A673 (cell line): Measurements from ENCODE around the gene MYOF. TPM values are rescaled to one million over a fixed set of nuclear protein-coding genes. Genes with fewer than 3 reads are reported as not detected.

Experiments
- BruUV-seq: library from RNA; stranded (reverse); fragments of 400-500 nt; replicated peaks from 2 replicates; lab custom pipeline; 2021; lab: Mats Ljungman, UMichigan
- CTCF ChIA-PET: fragments of 300-600 bp; sonication (Branson Sonifier 250); formaldehyde crosslinking; loops from one replicate; lab custom pipeline; 2022; ENCODE audit warnings: antibody characterized with exemption; lab: Charles Lee
- POLR2A ChIA-PET: fragments of 300-600 bp; sonication (Branson Sonifier 250); formaldehyde crosslinking; loops from one replicate; lab custom pipeline; 2022; ENCODE audit warnings: antibody characterized with exemption; ENCODE audit not compliant: low non-redundant PET; lab: Charles Lee
- DNase-seq: peaks from one replicate; pipeline ENCODE4 v3.0.0-alpha.2; 2015; ENCODE audit warnings: low spot score
- H3K27ac ChIP-seq: fragments of 200-600 bp; sonication (generic); 2 replicates; pipeline ENCODE4 v1.5.1; 2016; ENCODE audit warnings: mixed run types, low read depth, mild to moderate bottlenecking, mixed read lengths, antibody characterized with exemption, low read length; ENCODE audit not compliant: poor library complexity, severe bottlenecking
- H3K27me3 ChIP-seq: fragments of 200-600 bp; sonication (generic); replicated peaks from 2 replicates; pipeline ENCODE4 v1.6.1; 2017; ENCODE audit warnings: mixed run types, low read depth, mild to moderate bottlenecking, mixed read lengths, antibody characterized with exemption, low read length; ENCODE audit not compliant: insufficient read depth, poor library complexity
- H3K36me3 ChIP-seq: fragments of 200-600 bp; sonication (generic); 2 replicates; pipeline ENCODE4 v1.6.1; 2016; ENCODE audit warnings: mixed run types, mild to moderate bottlenecking, mixed read lengths, antibody characterized with exemption, low read length; ENCODE audit not compliant: insufficient read depth, poor library complexity, severe bottlenecking
- H3K4me1 ChIP-seq: fragments of 200-600 bp; sonication (generic); 2 replicates; pipeline ENCODE4 v1.6.1; 2017; ENCODE audit warnings: mixed run types, mild to moderate bottlenecking, mixed read lengths, antibody characterized with exemption, low read length; ENCODE audit not compliant: insufficient read depth, poor library complexity, severe bottlenecking
- H3K4me3 ChIP-seq: fragments of 200-600 bp; sonication (generic); 2 replicates; pipeline ENCODE4 v1.5.1; 2016; ENCODE audit warnings: low read depth, mixed run types, mild to moderate bottlenecking, mixed read lengths, low read length; ENCODE audit not compliant: poor library complexity, severe bottlenecking
- H3K9me3 ChIP-seq: fragments of 200-600 bp; sonication (generic); 2 replicates; pipeline ENCODE4 v1.6.1; 2016; ENCODE audit warnings: mixed run types, low read depth, mild to moderate bottlenecking, mixed read lengths, antibody characterized with exemption, low read length; ENCODE audit not compliant: poor library complexity, severe bottlenecking
- CTCF ChIP-seq: fragments of 300-800, 200-600 bp; sonication (generic); conservative IDR thresholded peaks from 2 replicates; pipeline ENCODE4 v1.5.1; 2017; ENCODE audit warnings: low read depth, mild to moderate bottlenecking, antibody characterized with exemption, low read length, moderate library complexity, mixed read lengths
- EZH2 ChIP-seq: fragments of 200-600 bp; sonication (generic); IDR thresholded peaks from 2 replicates; pipeline ENCODE4 v1.6.1; 2017; ENCODE audit warnings: borderline replicate concordance, low read depth, mild to moderate bottlenecking, mixed read lengths, antibody characterized with exemption, low read length; ENCODE audit not compliant: poor library complexity, severe bottlenecking
- intact Hi-C: fragments of 100-400 bp; cut with micrococcal nuclease; formaldehyde crosslinking; loops from one replicate; pipeline ENCODE4 v1.10.0; 2022; ENCODE audit not compliant: unreplicated experiment
- total RNA-seq: library from RNA; stranded (reverse); gene quantifications from 2 replicates; pipeline ENCODE4 v1.2.3, GENCODE V29; 2021

Gene MYOF
- total RNA-seq, 1 experiment from 2014 or later: 24.2 TPM

GRCh38 chr10:93309062-93309461, 173.1 kb downstream of the MYOF start:
- H3K4me1 ChIP-seq: no peaks in the 10 kb centered on the region
- TF ChIP-seq CTCF: no peak
- no peak for TF ChIP-seq EZH2
- no TSS peak for BruUV-seq
- H3K9me3 ChIP-seq: no peaks in the 10 kb centered on the region
- ChIA-PET CTCF (no interaction called here), POLR2A (no interaction called here)
- no peaks in the 10 kb centered on the region for H3K36me3 ChIP-seq
- no peak overlapping the region for H3K4me3 ChIP-seq
- H3K27ac ChIP-seq: no peak overlapping the region
- H3K27me3 ChIP-seq: no peaks in the 10 kb centered on the region
- DNase-seq: peak; percentile 10
- intact Hi-C loops: no loop called here

GRCh38 chr10:93305122-93305521, 177.0 kb downstream of the MYOF start:
- no peak overlapping the region for H3K27ac ChIP-seq
- no TSS peak for BruUV-seq

GRCh38 chr10:93300981-93301380, 181.2 kb downstream of the MYOF start:
- ChIA-PET POLR2A (no interaction called here), CTCF (no interaction called here)
- no peak overlapping the region for H3K27ac ChIP-seq
- H3K4me1 ChIP-seq: no peaks in the 10 kb centered on the region
- BruUV-seq: no TSS peak
- TF ChIP-seq EZH2 (no peak), CTCF (no peak)
- H3K4me3 ChIP-seq: no peak overlapping the region
- intact Hi-C loops: no loop called here
- H3K9me3 ChIP-seq: no peaks in the 10 kb centered on the region
- no peaks in the 10 kb centered on the region for H3K27me3 ChIP-seq
- DNase-seq: no peak
- no peaks in the 10 kb centered on the region for H3K36me3 ChIP-seq

More at GRCh38 chr10:93305122-93305521, 177.0 kb downstream of the MYOF start:
- POLR2A ChIA-PET: no interaction called here
- no peaks in the 10 kb centered on the region for H3K36me3 ChIP-seq
- no peaks in the 10 kb centered on the region for H3K9me3 ChIP-seq
- CTCF ChIA-PET: no interaction called here
- H3K4me1 ChIP-seq: no peaks in the 10 kb centered on the region
- no peaks in the 10 kb centered on the region for H3K27me3 ChIP-seq
- TF ChIP-seq EZH2 (no peak), CTCF (no peak)
- DNase-seq: no peak
- H3K4me3 ChIP-seq: no peak overlapping the region
- intact Hi-C loops: no loop called here
